ENCODE measurements around the gene LKAAEAR1. TPM values are rescaled to one million over a fixed set of nuclear protein-coding genes. Genes with fewer than 3 reads are reported as not detected.

The LKAAEAR1 gene
- total RNA-seq, 6 donors from 2014 or later, result 1.3 to 7.8 (median 4.9) TPM; not detected in 2

- Histone ChIP-seq H3K27ac (no peak overlapping the region), H3K27me3 (no peaks in the 10 kb centered on the region), H3K9me3 (no peaks in the 10 kb centered on the region), H3K4me1 (peaks cover 0 to 9% (median 4%) of the 10 kb centered on the region in 4 donors), H3K4me3 (no peak overlapping the region), H3K36me3 (no peaks in the 10 kb centered on the region)
- DNase-seq, result no peak
- ATAC-seq (ENCODE audit: low FRiP score in 2 of 2), result no peak
- TF ChIP-seq, protein P1, sequence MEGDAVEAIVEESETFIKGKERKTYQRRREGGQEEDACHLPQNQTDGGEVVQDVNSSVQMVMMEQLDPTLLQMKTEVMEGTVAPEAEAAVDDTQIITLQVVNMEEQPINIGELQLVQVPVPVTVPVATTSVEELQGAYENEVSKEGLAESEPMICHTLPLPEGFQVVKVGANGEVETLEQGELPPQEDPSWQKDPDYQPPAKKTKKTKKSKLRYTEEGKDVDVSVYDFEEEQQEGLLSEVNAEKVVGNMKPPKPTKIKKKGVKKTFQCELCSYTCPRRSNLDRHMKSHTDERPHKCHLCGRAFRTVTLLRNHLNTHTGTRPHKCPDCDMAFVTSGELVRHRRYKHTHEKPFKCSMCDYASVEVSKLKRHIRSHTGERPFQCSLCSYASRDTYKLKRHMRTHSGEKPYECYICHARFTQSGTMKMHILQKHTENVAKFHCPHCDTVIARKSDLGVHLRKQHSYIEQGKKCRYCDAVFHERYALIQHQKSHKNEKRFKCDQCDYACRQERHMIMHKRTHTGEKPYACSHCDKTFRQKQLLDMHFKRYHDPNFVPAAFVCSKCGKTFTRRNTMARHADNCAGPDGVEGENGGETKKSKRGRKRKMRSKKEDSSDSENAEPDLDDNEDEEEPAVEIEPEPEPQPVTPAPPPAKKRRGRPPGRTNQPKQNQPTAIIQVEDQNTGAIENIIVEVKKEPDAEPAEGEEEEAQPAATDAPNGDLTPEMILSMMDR (IDR thresholded peaks at IDR 0.05), result no peak
- TF ChIP-seq POLR2AphosphoS5 (IDR thresholded peaks at IDR 0.05) (no peak), POLR2A (IDR thresholded peaks at IDR 0.05) (no peak), EP300 (IDR thresholded peaks at IDR 0.05) (no peak)
- 87 to 91% methylated on average over 15 to 20 of the region's 21 CpGs for WGBS, 2 donors
These were observed 31.8 kb upstream of the LKAAEAR1 start for GRCh38 chr20:64116016-64116415.

DNA sequence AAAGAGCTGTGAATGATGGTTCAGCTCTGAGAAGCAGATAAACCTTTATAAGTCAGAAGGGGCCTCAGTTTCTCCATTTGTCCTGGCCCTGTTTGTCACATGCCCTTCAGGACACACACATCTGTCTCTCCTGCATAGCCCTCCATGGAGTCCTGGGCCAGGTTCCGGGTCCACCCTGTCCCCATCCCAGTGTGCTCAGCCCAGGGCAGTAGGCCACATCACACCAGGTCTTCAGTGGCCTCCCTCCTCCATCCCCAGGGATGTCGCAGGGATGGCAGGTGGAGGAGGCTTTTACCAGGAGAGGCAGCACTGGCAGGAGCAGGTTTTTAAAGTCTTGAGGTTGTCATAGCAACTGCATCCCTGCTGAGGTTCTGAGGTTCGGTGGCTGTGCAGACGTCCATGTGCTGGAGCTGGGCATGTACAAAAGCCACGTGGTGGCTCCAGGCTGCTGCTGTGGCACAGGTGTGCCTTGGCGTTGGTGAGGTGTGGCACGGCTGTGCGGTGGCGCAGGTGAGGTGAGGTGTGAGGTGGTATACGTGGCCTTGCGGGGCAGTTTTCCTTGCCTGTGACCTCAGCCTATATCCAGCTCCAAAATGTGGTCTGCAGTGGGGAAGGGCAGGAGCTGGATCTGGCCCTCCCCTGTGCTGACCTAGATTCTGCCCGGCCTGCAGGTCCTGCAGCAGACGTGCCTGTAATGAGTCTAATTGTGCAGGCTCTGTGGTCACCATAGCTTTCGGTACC, 31.1 kb upstream of the LKAAEAR1 start:
- ATAC-seq (ENCODE audit: low FRiP score in 2 of 2) (no peak), DNase-seq (no peak)
- H3K27ac ChIP-seq, result no peak overlapping the region
- WGBS, 2 donors, result 71 to 81% methylated on average over 6 to 13 of the region's 14 CpGs
- H3K9me3 ChIP-seq, result no peaks in the 10 kb centered on the region
- peaks cover 0 to 5% (median 3%) of the 10 kb centered on the region in 4 donors for H3K4me1 ChIP-seq
- TF ChIP-seq POLR2AphosphoS5 (IDR thresholded peaks at IDR 0.05) (no peak), POLR2A (IDR thresholded peaks at IDR 0.05) (no peak), EP300 (IDR thresholded peaks at IDR 0.05) (no peak)
- TF ChIP-seq, protein P1 (IDR thresholded peaks at IDR 0.05), result no peak
- no peaks in the 10 kb centered on the region for H3K36me3 ChIP-seq
- H3K27me3 ChIP-seq, result no peaks in the 10 kb centered on the region
- no peak overlapping the region for H3K4me3 ChIP-seq

- Histone ChIP-seq H3K27me3 (no peaks in the 10 kb centered on the region), H3K4me1 (no peaks in the 10 kb centered on the region), H3K36me3 (no peaks in the 10 kb centered on the region), H3K4me3 (no peak overlapping the region), H3K9me3 (no peaks in the 10 kb centered on the region), H3K27ac (no peak overlapping the region)
- WGBS, 2 donors, result 78 to 85% methylated on average over 6 to 14 of the region's 14 CpGs
- DNase-seq (no peak), ATAC-seq (ENCODE audit: low FRiP score in 2 of 2) (no peak)
- TF ChIP-seq, protein P1 (IDR thresholded peaks at IDR 0.05), result no peak
- no peak for TF ChIP-seq POLR2AphosphoS5 (IDR thresholded peaks at IDR 0.05)
- TF ChIP-seq EP300 (IDR thresholded peaks at IDR 0.05), result no peak
- TF ChIP-seq POLR2A (IDR thresholded peaks at IDR 0.05), result no peak
These were observed 30.3 kb upstream of the LKAAEAR1 start for GRCh38 chr20:64114356-64114971.

DNA sequence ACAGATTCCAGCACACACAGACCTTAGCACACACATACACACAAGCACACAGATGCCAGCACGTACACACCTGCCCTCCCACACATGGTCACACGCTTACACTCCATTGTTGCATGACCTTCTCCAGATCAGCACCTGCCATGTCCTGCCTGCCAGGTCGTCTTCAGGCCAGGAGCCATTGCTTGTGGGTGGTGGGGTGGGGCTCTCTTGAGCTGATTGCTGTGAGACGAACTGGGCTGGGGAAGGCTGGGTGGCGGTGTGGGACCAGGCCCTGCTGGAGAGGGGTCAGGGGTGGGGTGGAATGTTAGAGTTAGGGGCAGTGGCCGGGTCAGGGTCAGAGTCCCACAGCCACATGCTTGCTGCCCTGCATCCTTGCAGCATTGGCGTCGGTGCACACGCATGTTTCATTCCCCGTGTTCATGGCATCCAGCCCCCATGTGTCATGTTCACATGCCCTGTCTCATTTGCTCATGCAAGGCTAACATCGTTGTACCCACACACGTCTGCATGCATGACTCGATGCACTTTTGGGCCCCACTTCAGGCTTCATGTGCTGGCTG, 29.7 kb upstream of the LKAAEAR1 start:
- Histone ChIP-seq H3K27me3 (no peaks in the 10 kb centered on the region), H3K36me3 (no peaks in the 10 kb centered on the region), H3K4me1 (no peaks in the 10 kb centered on the region), H3K9me3 (no peaks in the 10 kb centered on the region), H3K27ac (no peak overlapping the region), H3K4me3 (no peak overlapping the region)
- ATAC-seq (ENCODE audit: low FRiP score in 2 of 2) (no peak), DNase-seq (peak in 1 of 2 donors; percentile 10)
- WGBS, 2 donors, result 85 to 89% methylated on average over 10 to 13 of the region's 13 CpGs
- TF ChIP-seq POLR2A (IDR thresholded peaks at IDR 0.05) (no peak), POLR2AphosphoS5 (IDR thresholded peaks at IDR 0.05) (no peak), EP300 (IDR thresholded peaks at IDR 0.05) (no peak)
- TF ChIP-seq, protein P1 (IDR thresholded peaks at IDR 0.05), result no peak
